Measurements from ENCODE around the gene CORIN.
"Not testable (repeated sequence)": the region's sequence is repeated elsewhere in the genome, so short reads cannot be mapped to it uniquely, and the experiment has no call there.

CORIN gene

DNA sequence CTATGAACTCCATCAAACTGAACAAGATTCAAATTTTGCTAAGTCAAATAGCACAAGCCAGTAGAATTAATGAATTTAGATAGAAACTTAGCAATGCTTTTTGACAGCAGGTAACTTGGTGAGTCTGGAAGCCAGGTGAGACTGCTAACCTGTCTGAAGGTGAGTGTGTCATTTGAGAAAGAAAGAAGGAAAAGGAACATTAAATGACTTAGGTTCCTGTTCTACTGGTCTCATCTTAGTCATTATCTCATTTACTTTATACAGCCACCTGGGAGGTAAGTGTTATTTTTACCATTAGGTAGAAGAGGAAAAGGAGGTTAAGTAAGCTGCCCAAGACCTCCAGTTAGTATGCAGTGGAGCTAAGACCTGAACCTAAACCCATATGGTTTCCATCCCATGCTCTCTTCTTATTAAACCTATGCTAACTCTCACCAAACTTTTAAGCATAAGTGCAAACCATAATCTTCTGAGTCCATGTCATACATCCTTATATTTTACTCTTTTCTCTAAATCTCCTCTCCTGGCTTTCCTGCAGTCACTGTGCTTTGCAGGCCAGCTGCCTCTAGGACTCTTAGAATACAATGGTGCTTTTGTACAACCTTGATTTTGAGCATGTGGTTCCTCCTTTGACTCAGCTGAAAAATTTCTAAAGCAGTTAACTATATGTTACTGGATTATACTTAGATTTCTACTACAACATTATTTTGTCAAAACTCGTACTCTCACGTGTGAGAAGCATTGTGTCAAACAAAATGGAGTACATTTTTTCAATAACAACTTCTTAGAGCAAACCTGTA lies 284.3 kb downstream of the CORIN start:
- no peak for DNase-seq

DNA sequence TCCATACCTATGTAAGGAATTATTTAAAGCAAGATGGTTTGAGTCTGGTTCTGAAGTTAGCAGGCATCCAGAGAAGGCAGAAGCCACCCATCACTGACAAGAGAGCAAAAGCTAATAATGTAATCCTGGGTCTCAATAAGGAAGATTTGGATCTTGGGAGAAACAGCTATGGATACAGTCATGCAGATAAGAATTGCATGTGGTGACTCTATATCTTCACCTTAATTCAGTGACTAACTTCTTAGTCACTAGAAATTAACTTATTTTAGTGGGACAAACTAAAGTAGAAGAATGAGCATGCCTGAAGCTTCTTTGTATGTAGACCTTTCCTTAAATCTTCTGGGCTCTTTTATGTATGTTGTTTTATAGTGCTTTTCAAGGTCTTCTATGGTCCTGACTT lies 286.2 kb downstream of the CORIN start:
- no peak for DNase-seq

DNA sequence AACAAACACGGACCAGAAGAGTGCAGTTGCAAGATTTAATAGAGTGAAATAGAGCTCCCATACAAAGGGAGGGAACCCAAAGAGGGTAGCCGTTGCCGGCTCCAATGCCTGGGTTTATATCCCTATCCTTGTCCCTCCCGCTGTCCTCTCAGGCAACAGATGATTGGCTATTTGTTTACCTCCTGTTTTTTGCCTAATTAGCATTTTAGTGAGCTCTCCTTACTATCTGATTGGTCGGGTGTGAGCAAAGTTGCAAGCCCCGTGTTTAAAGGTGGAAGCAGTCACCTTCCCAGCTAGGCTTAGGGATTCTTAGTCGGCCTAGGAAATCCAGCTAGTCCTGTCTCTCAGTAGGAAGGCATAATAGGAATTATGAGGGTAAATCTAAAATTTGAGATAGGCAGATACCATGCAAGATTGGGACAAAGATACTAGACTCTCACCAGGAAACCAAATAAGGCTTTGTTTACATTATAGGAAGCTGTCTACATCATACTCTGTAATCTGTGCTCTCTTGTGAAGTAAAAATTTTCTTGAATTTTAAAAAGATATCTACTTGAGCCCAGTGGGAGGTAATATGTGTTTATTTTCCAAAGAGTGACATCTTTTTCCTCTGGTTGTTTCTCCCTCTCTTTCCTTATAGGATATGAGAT lies 286.8 kb downstream of the CORIN start:
- no peak for DNase-seq

DNA sequence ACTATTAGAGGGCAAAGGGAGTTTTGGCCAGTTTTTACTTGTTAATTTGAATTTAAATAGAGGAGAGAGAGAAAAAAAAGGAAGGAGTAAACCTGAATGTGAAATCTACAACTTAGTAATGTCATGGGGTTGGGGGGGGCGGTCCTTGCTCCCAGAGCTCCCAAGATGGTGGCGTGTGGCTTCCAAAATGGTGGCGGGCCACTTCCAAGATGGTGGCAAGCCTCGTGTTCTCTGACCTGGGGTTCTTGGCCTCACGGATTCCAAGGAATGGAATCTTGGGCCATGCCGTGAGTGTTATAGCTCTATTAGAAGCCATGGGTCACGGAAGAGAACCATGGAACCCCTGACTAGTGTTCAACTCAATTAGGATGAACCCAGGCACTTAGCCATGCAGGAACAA lies 287.5 kb downstream of the CORIN start:
- not testable (repeated sequence) for DNase-seq

Measured in DMS 273 treated with DMSO at 0.1 percent for 48 hours (cell line).